NCI-H69 (cell line): ENCODE results near the gene CIDEA.

Source experiments
- DNase-seq: peaks from one replicate; lab custom pipeline; 2025; lab: John Stamatoyannopoulos, UW

Gene CIDEA

GRCh38 chr18:12318857-12319256 is 64.7 kb downstream of the CIDEA start:
- no peak for DNase-seq

- peak; percentile 29 for DNase-seq
Measured at GRCh38 chr18:12321333-12321732, 67.2 kb downstream of the CIDEA start.

- DNase-seq: no peak
Measured at GRCh38 chr18:12324991-12325725, 71.0 kb downstream of the CIDEA start.

GRCh38 chr18:12325726-12326245 is 71.6 kb downstream of the CIDEA start:
- no peak for DNase-seq

- DNase-seq: no peak
Measured at GRCh38 chr18:12326711-12327460, 72.7 kb downstream of the CIDEA start.
